Jurkat, Clone E6-1 (cell line): ENCODE results near the gene DNAAF3. TPM values are rescaled to one million over a fixed set of nuclear protein-coding genes. Genes with fewer than 3 reads are reported as not detected.
"Not testable (repeated sequence)": the region's sequence is repeated elsewhere in the genome, so short reads cannot be mapped to it uniquely, and the experiment has no call there.

ENCODE experiments used
- DNase-seq: peaks from one replicate; pipeline ENCODE4 v3.0.0-alpha.2; 2011; ENCODE audit warnings: low read depth, low spot score
- H3K4me3 ChIP-seq: 2 replicates; pipeline ENCODE4 v1.5.1; 2011; ENCODE audit warnings: mild to moderate bottlenecking, low read length, control low read depth, moderate library complexity
- polyA plus RNA-seq: library from polyadenylated mRNA; unstranded; fragments of >200 nt; gene quantifications from one replicate; pipeline ENCODE4 v1.2.1, GENCODE V29; 2012; ENCODE audit warnings: missing spikeins; ENCODE audit not compliant: insufficient read length, insufficient read depth

Gene DNAAF3
- polyA plus RNA-seq = 14.5 TPM

GRCh38 chr19:55166530-55167268 lies at the start of gene DNAAF3:
TSS of gene DNAAF3 (minus strand) at chr19:55166613. CDS start at chr19:55166413, 200 bp downstream.
- peak; percentile 97 for DNase-seq
- peak within 1 kb of the TSS; percentile 61 for H3K4me3 ChIP-seq

- H3K4me3 ChIP-seq = no peak overlapping the region
- no peak for DNase-seq
Observed at GRCh38 chr19:55213547-55213946, 47.1 kb upstream of the DNAAF3 start.

DNA sequence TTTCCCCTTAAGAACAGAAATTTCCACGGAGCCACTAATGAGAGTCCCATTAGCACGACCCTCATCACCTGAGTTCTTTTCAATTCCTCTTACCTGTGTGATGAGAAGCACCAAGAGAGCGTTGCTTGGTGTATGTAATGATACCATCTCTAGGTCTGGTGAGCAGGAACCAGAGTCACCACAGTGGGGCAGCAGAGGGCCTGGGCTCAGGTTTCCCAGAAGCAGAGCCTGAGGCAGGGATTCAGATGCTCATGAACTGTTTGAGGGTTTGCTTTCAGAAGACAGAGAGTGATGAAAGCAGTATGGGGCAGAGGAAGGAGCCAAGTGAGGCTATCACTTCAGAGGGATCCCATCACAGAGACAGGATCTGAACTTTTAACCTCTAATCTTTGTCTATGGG lies 46.0 kb upstream of the DNAAF3 start:
- DNase-seq = peak; percentile 67
- no peak overlapping the region for H3K4me3 ChIP-seq

- no peak for DNase-seq
- H3K4me3 ChIP-seq = no peak overlapping the region
Observed at GRCh38 chr19:55209693-55210472, 43.5 kb upstream of the DNAAF3 start.

DNA sequence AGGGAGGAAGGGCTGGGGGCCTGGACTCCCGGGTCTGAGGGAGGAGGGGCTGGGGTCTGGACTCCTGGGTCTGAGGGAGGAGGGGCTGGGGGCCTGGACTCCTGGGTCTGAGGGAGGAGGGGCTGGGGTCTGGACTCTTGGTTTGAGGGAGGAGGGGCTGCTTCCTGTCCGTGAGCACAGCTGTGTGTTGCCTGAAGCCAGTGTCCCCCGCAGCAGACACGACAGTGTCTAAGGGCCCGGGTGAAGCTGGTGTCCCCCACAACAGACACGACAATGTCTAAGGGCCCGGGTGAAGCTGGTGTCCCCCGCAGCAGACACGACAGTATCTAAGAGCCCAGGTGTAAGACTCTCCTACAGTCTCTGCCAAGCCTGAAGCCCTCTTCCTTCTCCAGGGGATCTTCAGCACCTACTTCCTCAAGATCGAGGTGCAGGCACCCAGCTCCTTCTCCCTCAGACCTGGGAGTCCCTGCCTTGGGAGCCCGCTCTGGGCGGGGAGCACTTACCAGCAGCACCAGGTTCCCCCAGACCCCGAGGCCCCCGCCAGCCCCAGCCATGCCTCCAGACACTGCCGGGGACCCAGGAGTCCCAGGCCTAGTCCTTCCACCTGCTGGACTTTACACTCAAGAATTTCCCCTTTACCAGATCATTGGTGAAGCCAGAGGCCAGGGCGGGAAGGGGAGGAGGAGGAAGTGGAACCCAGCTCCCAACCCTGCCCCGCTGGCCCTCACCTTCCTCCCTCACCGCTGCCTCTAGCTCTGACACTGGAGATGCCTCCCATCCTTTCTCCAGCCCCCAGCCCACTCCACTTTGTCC lies 42.7 kb upstream of the DNAAF3 start, which contains the start of gene PTPRH:
PTPRH (minus strand) TSS at position 622 of the 813 bp plus-strand sequence; CDS start at position 554, 68 bp downstream.
- no peak for DNase-seq
- H3K4me3 ChIP-seq = no peak within 1 kb of the TSS

GRCh38 chr19:55206664-55207500 lies 40.5 kb upstream of the DNAAF3 start:
- no peak overlapping the region for H3K4me3 ChIP-seq
- no peak for DNase-seq

DNA sequence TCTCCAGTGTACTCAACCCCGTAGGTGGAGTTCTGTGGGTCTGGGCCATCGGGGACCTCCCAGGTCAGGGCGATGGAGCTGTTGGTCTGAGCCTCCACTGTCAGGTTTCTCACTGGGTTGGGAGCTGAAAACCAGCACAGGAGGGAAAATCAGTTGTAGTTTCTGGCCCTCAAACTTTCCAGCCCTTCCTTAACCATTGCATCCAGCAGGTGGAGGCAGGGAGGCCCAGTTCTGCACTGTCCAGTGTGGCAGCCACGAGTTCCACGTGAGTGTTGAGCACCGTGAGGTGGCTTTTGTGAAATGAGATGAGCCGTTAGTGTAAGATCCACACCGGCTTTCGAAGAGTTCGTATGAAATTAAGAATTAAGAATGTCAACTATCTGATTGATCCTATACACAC lies 35.8 kb upstream of the DNAAF3 start:
- not testable (repeated sequence) for H3K4me3 ChIP-seq, DNase-seq

DNA sequence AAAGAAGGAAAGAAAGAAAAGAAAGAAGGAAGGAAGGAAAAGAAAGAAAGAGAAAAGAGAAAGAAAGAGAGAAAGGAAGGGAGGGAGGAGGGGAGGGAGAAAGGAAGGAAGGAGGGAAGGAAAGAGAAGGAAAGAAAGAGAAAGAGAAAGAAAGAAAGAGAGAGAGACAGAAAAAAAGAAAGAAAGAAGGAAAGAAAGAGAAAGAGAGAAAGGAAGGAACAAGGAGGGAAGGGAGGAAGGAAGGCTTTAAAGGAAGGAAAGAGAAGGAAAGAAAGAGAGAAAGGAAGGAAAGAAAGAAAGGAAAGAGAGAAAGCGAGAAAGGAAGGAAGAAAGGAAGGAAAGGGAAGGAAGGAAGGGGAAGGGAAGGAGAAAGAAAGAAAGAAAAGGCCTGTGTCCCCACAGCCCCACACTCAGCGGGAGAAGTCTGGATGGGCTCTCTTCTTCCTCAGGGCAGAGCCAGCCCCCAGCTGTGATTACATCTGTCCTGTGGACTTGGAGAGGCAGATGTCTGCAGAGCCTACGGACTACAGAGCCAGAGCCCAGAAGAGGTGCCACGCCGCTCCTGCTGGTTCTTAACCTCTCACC lies 33.3 kb upstream of the DNAAF3 start:
- no peak overlapping the region for H3K4me3 ChIP-seq
- DNase-seq = no peak

GRCh38 chr19:55198651-55199050 lies 32.2 kb upstream of the DNAAF3 start:
- no peak overlapping the region for H3K4me3 ChIP-seq
- DNase-seq = no peak

GRCh38 chr19:55197528-55197927 lies 31.1 kb upstream of the DNAAF3 start:
- no peak overlapping the region for H3K4me3 ChIP-seq
- DNase-seq = no peak

DNA sequence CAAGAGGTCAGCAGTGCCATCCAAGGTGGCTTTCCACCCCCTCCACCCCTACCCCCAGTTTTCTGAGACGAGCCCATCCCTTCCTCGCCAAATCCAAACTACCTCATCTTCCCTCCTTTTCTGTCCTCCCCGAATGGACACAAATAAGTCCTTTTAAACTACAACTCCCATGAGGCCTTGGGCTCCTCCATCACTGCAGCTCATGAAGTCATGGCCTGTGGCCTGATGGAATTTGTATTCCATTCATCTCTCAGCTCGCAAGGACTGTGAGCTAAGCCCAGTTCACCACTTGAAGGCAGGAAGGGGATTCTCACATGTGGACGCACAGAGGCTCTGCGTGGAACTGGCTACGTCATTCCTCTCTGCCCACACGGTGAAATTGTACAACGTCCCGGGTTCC lies 30.4 kb upstream of the DNAAF3 start:
- DNase-seq = no peak

GRCh38 chr19:55193481-55193880 lies 27.1 kb upstream of the DNAAF3 start:
- DNase-seq = no peak
- H3K4me3 ChIP-seq = no peak overlapping the region

More for the DNA sequence above, 30.4 kb upstream of the DNAAF3 start:
- no peak overlapping the region for H3K4me3 ChIP-seq

DNA sequence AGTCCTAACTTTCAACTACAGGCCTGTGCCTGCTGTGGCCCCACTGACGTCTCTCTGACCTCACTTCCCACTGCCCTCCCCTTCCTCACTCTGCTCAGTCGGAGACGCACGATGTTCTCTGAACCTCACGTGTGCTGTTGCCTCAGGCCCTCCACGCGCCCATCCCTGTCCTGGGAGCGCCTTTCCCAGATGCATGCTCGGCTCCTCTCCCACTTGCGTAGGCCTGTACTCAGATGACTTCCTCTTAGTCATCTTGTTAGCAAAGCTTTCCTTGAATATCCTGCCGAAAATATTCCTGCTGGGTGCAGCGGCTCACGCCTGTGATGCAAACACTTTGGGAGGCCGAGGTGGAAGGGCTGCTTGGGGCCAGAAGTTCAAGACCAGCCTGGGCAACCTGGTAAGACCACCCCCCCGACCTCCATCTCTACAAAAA lies 23.0 kb upstream of the DNAAF3 start:
- H3K4me3 ChIP-seq = no peak overlapping the region
- DNase-seq = no peak

GRCh38 chr19:55188625-55189024 lies 22.2 kb upstream of the DNAAF3 start:
- no peak for DNase-seq
- no peak overlapping the region for H3K4me3 ChIP-seq

GRCh38 chr19:55186080-55186479 lies 19.7 kb upstream of the DNAAF3 start:
- H3K4me3 ChIP-seq = no peak overlapping the region
- DNase-seq = no peak

- DNase-seq = no peak
- H3K4me3 ChIP-seq = no peak overlapping the region
Observed at GRCh38 chr19:55181740-55182139, 15.3 kb upstream of the DNAAF3 start.

DNA sequence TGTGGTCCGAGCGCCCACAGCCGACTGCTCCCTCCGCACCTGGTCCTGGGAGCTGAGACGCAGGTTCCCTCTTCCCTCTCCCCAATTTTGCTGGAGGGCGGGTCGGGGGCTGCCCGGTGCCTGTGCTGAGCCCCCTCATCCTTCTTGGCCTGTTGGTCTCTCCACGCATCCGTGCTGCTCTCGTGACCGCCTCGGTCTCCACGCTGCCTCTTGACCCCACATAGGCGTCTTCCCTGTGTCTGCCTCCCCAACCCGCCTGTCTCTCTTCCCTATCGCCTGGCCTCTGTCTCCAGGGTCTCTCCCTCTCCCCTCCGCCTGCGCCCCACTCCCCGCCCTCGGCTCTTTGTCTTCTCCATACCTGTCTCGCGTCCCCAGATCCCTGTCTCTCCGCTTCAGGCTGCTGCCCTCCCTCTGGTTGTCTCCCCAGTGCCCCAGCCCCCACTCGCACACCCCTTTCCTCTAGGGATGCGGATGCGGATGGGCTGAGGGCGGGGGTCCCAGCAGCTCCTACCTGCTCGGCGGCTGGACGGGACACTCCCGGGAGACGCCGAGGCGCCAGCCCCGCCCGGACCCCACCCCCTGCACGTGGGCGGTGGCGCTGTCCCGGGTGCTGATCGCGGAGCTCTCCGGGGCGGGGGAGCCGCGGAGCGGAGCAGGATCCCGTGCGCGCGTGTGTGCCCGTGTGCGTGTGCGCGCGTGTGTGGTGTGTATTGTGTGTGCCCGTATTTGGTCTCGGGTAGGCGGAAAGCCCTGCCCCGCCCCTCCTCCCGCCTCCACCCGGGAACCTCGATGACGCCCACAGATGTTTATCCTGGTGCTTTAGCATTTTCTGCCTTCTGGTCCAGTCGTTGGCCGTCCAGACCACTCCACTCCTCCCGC lies 13.4 kb upstream of the DNAAF3 start, which contains the start of gene SYT5:
SYT5 (minus strand) TSS at position 684 of the 879 bp plus-strand sequence. CDS start 1,248 bp downstream, outside the sequence.
- H3K4me3 ChIP-seq = peak within 1 kb of the TSS; percentile 62
- DNase-seq = no peak
